SK-N-SH (cell line): Measurements from ENCODE around the gene MRM1. TPM values are rescaled to one million over a fixed set of nuclear protein-coding genes. Genes with fewer than 3 reads are reported as not detected.

Experiments
- CTCF ChIA-PET: fragments of 300-600, 350-600 bp; formaldehyde crosslinking; extraction: SDS; loops from one replicate; lab custom pipeline; 2021; lab: Yijun Ruan, JAX
- POLR2A ChIA-PET: fragments of 350-600 bp; sonication (Branson Sonifier 250); formaldehyde crosslinking; extraction: SDS; loops from one replicate; lab custom pipeline; 2020; ENCODE audit warnings: antibody characterized with exemption, inconsistent platforms; lab: Yijun Ruan, JAX
- DNase-seq: peaks from one replicate; pipeline ENCODE4 v3.0.0; 2012
- H2AFZ ChIP-seq: fragments of 200-600 bp; sonication (generic); 2 replicates; pipeline ENCODE4 v1.8.1; 2016; ENCODE audit warnings: antibody characterized with exemption, mild to moderate bottlenecking, low read depth
- H3F3A ChIP-seq: fragments of 200-600 bp; sonication (generic); replicated peaks from 2 replicates; pipeline ENCODE3; 2016; ENCODE audit warnings: antibody characterized with exemption, mild to moderate bottlenecking; ENCODE audit not compliant: insufficient read depth
- H3K27ac ChIP-seq, 2 experiments: fragments of 200-500 bp in 1 of 2; fragments of 200-600 bp in 1 of 2; sonication (Bioruptor generic) in 1 of 2; sonication (generic), shearing (Covaris generic) in 1 of 2; 2 replicates each; pipeline versions ENCODE4 v1.5.1 to v1.6.1; 2014 to 2016; ENCODE audit warnings: low read depth in 2 of 2, inconsistent platforms in 1 of 2, low read length in 1 of 2, mild to moderate bottlenecking in 1 of 2, mixed read lengths in 1 of 2
- H3K27me3 ChIP-seq: fragments of 200-600 bp; sonication (generic), shearing (Covaris generic); 2 replicates; pipeline ENCODE4 v1.6.1; 2016; ENCODE audit warnings: mixed run types; ENCODE audit not compliant: insufficient read depth
- H3K36me3 ChIP-seq, 2 experiments: fragments of 200-500 bp in 1 of 2; fragments of 200-600 bp in 1 of 2; sonication (Bioruptor generic) in 1 of 2; sonication (generic) in 1 of 2; replicated peaks in 1 of 2; 2 replicates each; pipeline versions ENCODE3 to v1.5.1; 2014 to 2016; ENCODE audit warnings: low read length in 1 of 2, mild to moderate bottlenecking in 1 of 2; ENCODE audit not compliant: insufficient read depth in 2 of 2, control insufficient read depth in 1 of 2
- H3K4me1 ChIP-seq, 2 experiments: fragments of 200-500 bp in 1 of 2; fragments of 200-600 bp in 1 of 2; sonication (Bioruptor generic) in 1 of 2; sonication (generic), shearing (Covaris generic) in 1 of 2; 2 replicates each; pipeline versions ENCODE4 v1.5.1 to v1.6.1; 2014 to 2016; ENCODE audit warnings: low read depth in 1 of 2, low read length in 1 of 2, mixed run types in 1 of 2; ENCODE audit not compliant: insufficient read depth in 2 of 2, control insufficient read depth in 1 of 2
- H3K4me2 ChIP-seq: fragments of 200-600 bp; sonication (generic), shearing (Covaris generic); 2 replicates; pipeline ENCODE4 v1.6.1; 2017; ENCODE audit warnings: mixed run types
- H3K4me3 ChIP-seq, 2 experiments: fragments of 200-500 bp in 1 of 2; fragments of 200-600 bp in 1 of 2; sonication (Bioruptor generic) in 1 of 2; sonication (generic), shearing (Covaris generic) in 1 of 2; 2 replicates each; pipeline versions ENCODE4 v1.5.1 to v1.8.1; 2014 to 2016; ENCODE audit warnings: low read depth in 2 of 2, inconsistent platforms in 1 of 2, low read length in 1 of 2, mild to moderate bottlenecking in 1 of 2, mixed read lengths in 1 of 2, moderate library complexity in 1 of 2
- H3K79me2 ChIP-seq: fragments of 200-600 bp; sonication (generic); 2 replicates; pipeline ENCODE4 v1.8.1; 2017; ENCODE audit warnings: mild to moderate bottlenecking; ENCODE audit not compliant: insufficient read depth
- H3K9ac ChIP-seq: fragments of 200-600 bp; sonication (generic); 2 replicates; pipeline ENCODE4 v1.6.1; 2017; ENCODE audit warnings: mixed run types
- H3K9me2 ChIP-seq: fragments of 200-600 bp; sonication (generic); 2 replicates; pipeline ENCODE4 v1.6.1; 2017; ENCODE audit warnings: mixed run types
- H3K9me3 ChIP-seq: fragments of 200-600 bp; sonication (generic); 2 replicates; pipeline ENCODE4 v1.6.1; 2017; ENCODE audit warnings: mixed run types, mild to moderate bottlenecking, moderate library complexity
- H4K20me1 ChIP-seq: fragments of 200-600 bp; sonication (generic); 2 replicates; pipeline ENCODE4 v1.6.1; 2017; ENCODE audit warnings: mild to moderate bottlenecking, mixed run types; ENCODE audit not compliant: insufficient read depth
- EP300 ChIP-seq, 2 experiments: IDR thresholded peaks; 2 replicates each; pipeline versions ENCODE4 v1.4.0 to v1.6.1; 2012; ENCODE audit warnings: borderline replicate concordance in 1 of 2, low read depth in 1 of 2, low read length in 1 of 2
- GABPA ChIP-seq: IDR thresholded peaks from 2 replicates; pipeline ENCODE4 v1.4.0; 2012; ENCODE audit warnings: low read depth, mild to moderate bottlenecking
- GATA2 ChIP-seq: sonication (generic); formaldehyde crosslinking; IDR thresholded peaks from 2 replicates; pipeline ENCODE4 v1.5.0; 2020; ENCODE audit warnings: mild to moderate bottlenecking, missing genetic modification reagents
- JUND ChIP-seq: IDR thresholded peaks from 2 replicates; pipeline ENCODE4 v1.4.0; 2012
- POLR2AphosphoS5 ChIP-seq: IDR thresholded peaks from 2 replicates; pipeline ENCODE4 v1.6.1; 2012; ENCODE audit warnings: low read depth, low read length
- USF1 ChIP-seq: IDR thresholded peaks from 2 replicates; pipeline ENCODE4 v1.4.0; 2012; ENCODE audit warnings: low read depth, borderline replicate concordance
- ZBTB33 ChIP-seq: IDR thresholded peaks from 2 replicates; pipeline ENCODE4 v1.4.0; 2012; ENCODE audit warnings: low read depth, borderline replicate concordance
- WGBS: methylation state at CpG from one replicate; pipeline ENCODE4 v1.1.6; 2017; ENCODE audit warnings: low lambda C conversion rate; 5-methylcytosine and 5-hydroxymethylcytosine counted together
- polyA plus RNA-seq, 3 experiments: library from polyadenylated mRNA; depleted of rRNA; stranded (reverse); fragments of >200 nt; gene quantifications; 2 replicates each; pipeline ENCODE4 v1.2.3, GENCODE V29; 2012

Gene MRM1
- polyA plus RNA-seq, 1 of the 3 experiments (the other 2 are of a cell fraction), result 9.8 TPM

GRCh38 chr17:36641877-36642845, 40.8 kb downstream of the MRM1 start:
- H3K79me2 ChIP-seq, result no peaks in the 10 kb centered on the region
- H3K9me3 ChIP-seq, result no peaks in the 10 kb centered on the region
- POLR2A ChIA-PET, result no interaction called here
- TF ChIP-seq EP300 (IDR thresholded peaks at IDR 0.05; ENCODE audit: borderline replicate concordance in 1 of 2, low read depth in 1 of 2, low read length in 1 of 2), result no peak
- no peak overlapping the region for H3K9ac ChIP-seq
- peaks cover 0 to 2% of the 10 kb centered on the region in 2 experiments; a peak in 1 of 4 replicates for H3K4me1 ChIP-seq
- H3K27ac ChIP-seq, result no peak overlapping the region
- no peaks in the 10 kb centered on the region for H3K36me3 ChIP-seq
- peak overlapping the region; percentile 59; the same call in 1 of the 2 replicates for H2AFZ ChIP-seq
- H3K4me3 ChIP-seq, result peak overlapping the region; percentile 37; a peak in 3 of 4 replicates
- CTCF ChIA-PET, result interaction anchor here (0.8 to 1.5 kb wide), 7 partner anchors 11 to 598 kb away, joined by 3 to 9 read pairs (median 5); no protein-coding TSS in a partner anchor
- peak; percentile 83 for DNase-seq
- no peaks in the 10 kb centered on the region for H4K20me1 ChIP-seq
- no peaks in the 10 kb centered on the region for H3K9me2 ChIP-seq
- no peaks in the 10 kb centered on the region for H3F3A ChIP-seq
- WGBS, result 30% methylated on average over 31 of the region's 64 CpGs
- peaks cover 40% of the 10 kb centered on the region for H3K27me3 ChIP-seq
- peak overlapping the region; percentile 74 for H3K4me2 ChIP-seq

GRCh38 chr17:36643086-36643685, 41.8 kb downstream of the MRM1 start:
- no peaks in the 10 kb centered on the region for H3K79me2 ChIP-seq
- H3K4me1 ChIP-seq, result peaks cover 0 to 2% of the 10 kb centered on the region in 2 experiments; a peak in 1 of 4 replicates
- no peaks in the 10 kb centered on the region for H3K36me3 ChIP-seq
- no peak for DNase-seq
- H3K4me2 ChIP-seq, result no peak overlapping the region
- CTCF ChIA-PET, result interaction anchor here (0.7 to 1.6 kb wide), 8 partner anchors 12 to 597 kb away, joined by 3 to 9 read pairs (median 4); no protein-coding TSS in a partner anchor
- no peak overlapping the region for H3K4me3 ChIP-seq
- H4K20me1 ChIP-seq, result no peaks in the 10 kb centered on the region
- H3K27me3 ChIP-seq, result peaks cover 40% of the 10 kb centered on the region
- H3K9ac ChIP-seq, result no peak overlapping the region
- H2AFZ ChIP-seq, result no peak overlapping the region
- TF ChIP-seq ZBTB33, result no peak
- no peak for TF ChIP-seq GATA2 (CRISPR knock-in tag)
- TF ChIP-seq POLR2AphosphoS5, result no peak
- TF ChIP-seq GABPA, result no peak
- TF ChIP-seq USF1, result no peak
- no peak for TF ChIP-seq JUND
- TF ChIP-seq, all 33 proteins: peak for 0
- Histone ChIP-seq H3K9me2 (no peaks in the 10 kb centered on the region), H3F3A (no peaks in the 10 kb centered on the region), H3K9me3 (no peaks in the 10 kb centered on the region), H3K27ac (no peak overlapping the region)
- 46% methylated on average over 3 of the region's 3 CpGs for WGBS
- POLR2A ChIA-PET, result no interaction called here
